Endothelial cell of umbilical vein (primary cell): ENCODE results near the gene PTPRT. TPM values are rescaled to one million over a fixed set of nuclear protein-coding genes. Genes with fewer than 3 reads are reported as not detected.

ENCODE experiments used
- BruUV-seq: library from RNA; stranded (reverse); fragments of 400-500 nt; replicated peaks from 2 replicates; lab custom pipeline; 2021; lab: Mats Ljungman, UMichigan
- CTCF ChIA-PET: fragments of 300-600, 350-600 bp; sonication (Branson Sonifier 250); formaldehyde crosslinking; loops from one replicate; lab custom pipeline; 2021; ENCODE audit warnings: antibody characterized with exemption, inconsistent platforms; lab: Charles Lee
- POLR2A ChIA-PET: fragments of 300-600, 350-600 bp; sonication (Branson Sonifier 250); formaldehyde crosslinking; loops from one replicate; lab custom pipeline; 2021; ENCODE audit warnings: antibody characterized with exemption, inconsistent platforms; lab: Charles Lee
- DNase-seq: peaks from one replicate; pipeline ENCODE4 v3.0.0-alpha.2; 2011; ENCODE audit warnings: low read depth, low spot score
- FAIRE-seq: peaks from 2 replicates; lab custom pipeline; 2011; peaks lifted over from hg19 to GRCh38; lab: Jason Lieb, UNC
- H2AFZ ChIP-seq: 2 replicates; pipeline ENCODE4 v1.6.0; 2012; ENCODE audit warnings: low read depth, low read length, control low read depth, inconsistent platforms
- H3K27ac ChIP-seq: 2 replicates; pipeline ENCODE4 v1.5.1; 2011; ENCODE audit warnings: low read depth, mild to moderate bottlenecking, control low read depth, low read length, moderate library complexity; ENCODE audit not compliant: insufficient read depth
- H3K27me3 ChIP-seq, 2 experiments: 2 replicates each; pipeline versions ENCODE4 v1.6.0 to v1.6.1; 2011; ENCODE audit warnings: low read length in 2 of 2, mixed read lengths in 1 of 2; ENCODE audit not compliant: control insufficient read depth in 2 of 2, insufficient read depth in 2 of 2
- H3K36me3 ChIP-seq, 2 experiments: 2 replicates in 1 of 2; 3 replicates in 1 of 2; pipeline ENCODE4 v1.5.1; 2011; ENCODE audit warnings: low read length in 2 of 2, mild to moderate bottlenecking in 1 of 2, moderate library complexity in 1 of 2; ENCODE audit not compliant: control insufficient read depth in 2 of 2, insufficient read depth in 2 of 2; ENCODE audit errors: extremely low read depth in 1 of 2
- H3K4me1 ChIP-seq: 3 replicates; pipeline ENCODE4 v1.5.1; 2011; ENCODE audit warnings: mild to moderate bottlenecking, low read length; ENCODE audit not compliant: control insufficient read depth, insufficient read depth; ENCODE audit errors: extremely low read depth
- H3K4me2 ChIP-seq: 2 replicates; pipeline ENCODE4 v1.6.1; 2011; ENCODE audit warnings: low read length, control low read depth, mixed read lengths; ENCODE audit not compliant: insufficient read depth
- H3K4me3 ChIP-seq, 3 experiments: fragments of 200-600 bp in 1 of 3; sonication (generic), shearing (Covaris generic) in 1 of 3; replicated peaks in 1 of 3; 2 replicates each; pipeline ENCODE4 v1.5.1; 2011 to 2016; ENCODE audit warnings: control low read depth in 3 of 3, low read length in 3 of 3, mild to moderate bottlenecking in 2 of 3, inconsistent platforms in 1 of 3, low read depth in 1 of 3, moderate library complexity in 1 of 3; ENCODE audit not compliant: insufficient read depth in 1 of 3
- H3K79me2 ChIP-seq: 2 replicates; pipeline ENCODE4 v1.6.0; 2012; ENCODE audit warnings: low read length, inconsistent platforms; ENCODE audit not compliant: control insufficient read depth, insufficient read depth
- H3K9ac ChIP-seq: replicated peaks from 2 replicates; pipeline ENCODE3; 2011; ENCODE audit warnings: low read length, control low read depth; ENCODE audit not compliant: insufficient read depth; ENCODE audit errors: extremely low read depth
- H3K9me1 ChIP-seq: replicated peaks from 3 replicates; pipeline ENCODE4 v1.6.0; 2011; ENCODE audit warnings: mild to moderate bottlenecking, low read length; ENCODE audit not compliant: control insufficient read depth, insufficient read depth; ENCODE audit errors: extremely low read depth
- H3K9me3 ChIP-seq: replicated peaks from 2 replicates; pipeline ENCODE4 v1.5.1; 2012; ENCODE audit warnings: low read length, inconsistent platforms; ENCODE audit not compliant: control insufficient read depth, insufficient read depth
- H4K20me1 ChIP-seq: replicated peaks from 2 replicates; pipeline ENCODE3; 2011; ENCODE audit warnings: mild to moderate bottlenecking, low read length; ENCODE audit not compliant: control insufficient read depth, insufficient read depth; ENCODE audit errors: extremely low read depth
- EZH2 ChIP-seq: IDR thresholded peaks from 2 replicates; pipeline ENCODE4 v1.6.1; 2012; ENCODE audit warnings: borderline replicate concordance, low read depth, mild to moderate bottlenecking, moderate library complexity, low read length, inconsistent platforms; ENCODE audit not compliant: severe bottlenecking
- FOS ChIP-seq: IDR thresholded peaks from 2 replicates; pipeline ENCODE4 v1.6.1; 2011; ENCODE audit warnings: mild to moderate bottlenecking, low read length, moderate library complexity, borderline replicate concordance; ENCODE audit not compliant: insufficient read depth
- GATA2 ChIP-seq: IDR thresholded peaks from 2 replicates; pipeline ENCODE4 v1.7.0; 2011; ENCODE audit warnings: low read depth, mild to moderate bottlenecking, moderate library complexity, mixed read lengths, low read length; ENCODE audit not compliant: insufficient read length, insufficient read depth
- POLR2AphosphoS5 ChIP-seq: IDR thresholded peaks from 2 replicates; pipeline ENCODE4 v1.6.1; 2012; ENCODE audit warnings: low read depth, mild to moderate bottlenecking, control low read depth, low read length, moderate library complexity; ENCODE audit not compliant: insufficient read depth
- dilution Hi-C: fragments of 300-500 bp; cut with MboI; formaldehyde crosslinking; loops from one replicate; pipeline ENCODE4 v1.15.0; 2019; ENCODE audit warnings: low sequenced_read_pairs; ENCODE audit not compliant: extremely low pct_ligation_motif_present
- intact Hi-C: fragments of 100-400 bp; cut with micrococcal nuclease; formaldehyde crosslinking; loops from one replicate; pipeline ENCODE4 v1.10.0; 2022
- polyA plus RNA-seq, 4 experiments: library from polyadenylated mRNA; depleted of rRNA in 3 of 4; stranded (reverse) in 3 of 4; unstranded in 1 of 4; fragments of >200 nt; gene quantifications; 2 replicates each; pipeline versions ENCODE4 v1.2.1 to v1.2.3, GENCODE V29; 2011 to 2012; ENCODE audit warnings: missing spikeins in 1 of 4
- total RNA-seq: library from RNA; stranded (reverse); gene quantifications from 2 replicates; pipeline ENCODE4 v1.2.3, GENCODE V29; 2021

Gene PTPRT
- total and polyA plus RNA-seq, 2 donors (not counting 3 experiments of a cell fraction or from before 2014, with no cell fraction given) = not detected

- TF ChIP-seq FOS (no peak), POLR2AphosphoS5 (no peak), EZH2 (no peak)
- Histone ChIP-seq H3K4me1 (no peaks in the 10 kb centered on the region), H3K4me3 (no peak overlapping the region), H3K79me2 (no peaks in the 10 kb centered on the region), H3K27me3 (no peaks in the 10 kb centered on the region), H4K20me1 (no peaks in the 10 kb centered on the region), H3K36me3 (no peaks in the 10 kb centered on the region), H3K4me2 (no peak overlapping the region), H3K9ac (no peak overlapping the region), H3K9me3 (peaks cover 4% of the 10 kb centered on the region), H3K9me1 (no peaks in the 10 kb centered on the region), H3K27ac (no peak overlapping the region), H2AFZ (no peak overlapping the region)
- no TSS peak for BruUV-seq
- ChIA-PET CTCF (interaction anchor here (0.7 kb wide), 1 partner anchor 12 kb away, joined by 3 read pairs; no protein-coding TSS in a partner anchor), POLR2A (no interaction called here)
- no peak for DNase-seq
- dilution Hi-C loops = no loop called here
- no peak for FAIRE-seq
- intact Hi-C loops = no loop called here
Observed at GRCh38 chr20:42708266-42708665, 481.4 kb downstream of the PTPRT start.

- POLR2A ChIA-PET = no interaction called here
- Histone ChIP-seq H2AFZ (no peak overlapping the region), H4K20me1 (no peaks in the 10 kb centered on the region), H3K4me2 (no peak overlapping the region), H3K9me3 (peaks cover 1% of the 10 kb centered on the region), H3K27me3 (no peaks in the 10 kb centered on the region), H3K9ac (no peak overlapping the region), H3K4me3 (no peak overlapping the region), H3K27ac (no peak overlapping the region), H3K36me3 (no peaks in the 10 kb centered on the region), H3K79me2 (no peaks in the 10 kb centered on the region), H3K4me1 (no peaks in the 10 kb centered on the region), H3K9me1 (no peaks in the 10 kb centered on the region)
- BruUV-seq = no TSS peak
- intact Hi-C loops = no loop called here
- no peak for TF ChIP-seq GATA2
- DNase-seq (no peak), FAIRE-seq (no peak)
- dilution Hi-C loops = no loop called here
- CTCF ChIA-PET = no interaction called here
Observed at GRCh38 chr20:42706759-42707158, 482.9 kb downstream of the PTPRT start.
